Activated CD4-positive, alpha-beta T cell treated with anti-CD3 and anti-CD28 coated beads, Interleukin-2, amount 10 ng/mL, durations not matched to agents 7 days and 5 days (primary cell): Measurements from ENCODE around the gene GNGT1. TPM values are rescaled to one million over a fixed set of nuclear protein-coding genes. Genes with fewer than 3 reads are reported as not detected.
"Not testable (repeated sequence)": the region's sequence is repeated elsewhere in the genome, so short reads cannot be mapped to it uniquely, and the experiment has no call there.

Source experiments
- CTCF ChIA-PET: fragments of 350-600 bp; sonication (Branson Sonifier 250); formaldehyde crosslinking; loops from one replicate; lab custom pipeline; 2021; ENCODE audit warnings: antibody characterized with exemption; lab: Charles Lee
- POLR2A ChIA-PET: fragments of 350-600 bp; sonication (Branson Sonifier 250); formaldehyde crosslinking; loops from one replicate; lab custom pipeline; 2021; ENCODE audit warnings: antibody characterized with exemption; lab: Charles Lee
- DNase-seq: peaks from one replicate; pipeline ENCODE4 v3.0.0-alpha.2; 2020
- H3K27ac Mint-ChIP-seq: one replicate; pipeline ENCODE4 v1.8.0; 2021; ENCODE audit warnings: mild to moderate bottlenecking, moderate library complexity, mixed read lengths
- H3K27me3 Mint-ChIP-seq: one replicate; pipeline ENCODE4 v1.8.0; 2021; ENCODE audit warnings: mixed read lengths
- H3K36me3 Mint-ChIP-seq: one replicate; pipeline ENCODE4 v1.8.0; 2021; ENCODE audit warnings: low read depth, mixed read lengths
- H3K4me1 Mint-ChIP-seq: one replicate; pipeline ENCODE4 v1.8.0; 2021; ENCODE audit warnings: mixed read lengths
- H3K4me3 Mint-ChIP-seq: one replicate; pipeline ENCODE4 v1.8.0; 2021; ENCODE audit warnings: mild to moderate bottlenecking, moderate library complexity, mixed read lengths
- H3K9me3 Mint-ChIP-seq: one replicate; pipeline ENCODE4 v1.8.0; 2021; ENCODE audit warnings: mixed read lengths
- total RNA-seq, 2 experiments: library from RNA; stranded (reverse); gene quantifications; one replicate each; pipeline ENCODE4 v1.2.3, GENCODE V29; 2021

The GNGT1 gene
- total RNA-seq, 2 experiments from 2014 or later = not detected

- CTCF ChIA-PET = interaction anchor here (0.6 kb wide), 1 partner anchor 232 kb away, joined by 3 read pairs; no protein-coding TSS in a partner anchor
- POLR2A ChIA-PET = no interaction called here
- H3K9me3 Mint-ChIP-seq = no peaks in the 10 kb centered on the region
- H3K4me3 Mint-ChIP-seq = no peak overlapping the region
- peaks cover 10% of the 10 kb centered on the region for H3K4me1 Mint-ChIP-seq
- H3K36me3 Mint-ChIP-seq = no peaks in the 10 kb centered on the region
- H3K27me3 Mint-ChIP-seq = peaks cover 55% of the 10 kb centered on the region
- no peak overlapping the region for H3K27ac Mint-ChIP-seq
- no peak for DNase-seq
Observed at GRCh38 chr7:93889261-93889660, 17.1 kb upstream of the GNGT1 start.

GRCh38 chr7:93890041-93890463 lies 16.3 kb upstream of the GNGT1 start:
- Mint-ChIP-seq H3K27me3 (peaks cover 56% of the 10 kb centered on the region), H3K4me3 (peak overlapping the region; percentile 42), H3K4me1 (peaks cover 10% of the 10 kb centered on the region), H3K36me3 (no peaks in the 10 kb centered on the region), H3K9me3 (no peaks in the 10 kb centered on the region), H3K27ac (no peak overlapping the region)
- DNase-seq = no peak
- ChIA-PET CTCF (interaction anchor here (1.0 kb wide), 1 partner anchor 11 kb away, joined by 3 read pairs; no protein-coding TSS in a partner anchor), POLR2A (no interaction called here)

DNA sequence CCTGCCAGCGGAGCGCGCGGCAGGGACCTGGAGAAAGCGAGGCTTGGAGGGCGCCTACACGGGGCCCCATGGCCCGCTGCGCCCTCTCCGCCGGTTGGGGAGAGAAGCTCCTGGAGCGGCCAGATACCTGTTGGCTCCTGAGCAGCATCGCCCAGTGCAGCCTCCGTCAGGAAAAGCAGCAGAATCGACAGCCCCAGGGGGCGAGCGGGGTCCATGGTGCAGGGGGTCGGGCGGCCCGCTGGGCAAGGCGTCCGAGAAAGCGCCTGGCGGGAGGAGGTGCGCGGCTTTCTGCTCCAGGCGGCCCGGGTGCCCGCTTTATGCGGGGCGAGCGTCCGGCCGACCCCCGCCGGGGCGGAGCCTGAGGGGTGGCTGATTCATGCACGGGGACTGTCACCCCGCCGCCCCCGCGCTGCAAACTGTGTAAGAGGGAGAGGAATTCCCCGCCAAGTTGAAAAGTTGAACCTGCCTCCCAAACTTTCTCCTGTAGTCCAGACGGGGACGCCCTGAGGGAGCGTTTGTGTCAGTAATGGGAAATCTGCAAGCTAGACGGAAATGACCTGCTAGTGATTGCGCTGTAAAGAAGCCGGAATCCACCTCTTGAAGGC lies 15.8 kb upstream of the GNGT1 start, which contains the start of gene TFPI2:
Gene TFPI2 (minus strand): TSS at position 290 of the 605 bp plus-strand sequence. CDS start 75 bp downstream, at position 215.
- Mint-ChIP-seq H3K27ac (no peak within 1 kb of the TSS), H3K4me1 (peaks cover 10% of the 10 kb centered on the region), H3K9me3 (no peaks in the 10 kb centered on the region), H3K27me3 (peaks cover 54% of the 10 kb centered on the region), H3K4me3 (peak within 1 kb of the TSS; percentile 42), H3K36me3 (no peaks in the 10 kb centered on the region)
- ChIA-PET CTCF (interaction anchor here (0.6 to 1.0 kb wide), 2 partner anchors 10 to 109 kb away, joined by 3 read pairs; no protein-coding TSS in a partner anchor), POLR2A (no interaction called here)
- no peak for DNase-seq

DNA sequence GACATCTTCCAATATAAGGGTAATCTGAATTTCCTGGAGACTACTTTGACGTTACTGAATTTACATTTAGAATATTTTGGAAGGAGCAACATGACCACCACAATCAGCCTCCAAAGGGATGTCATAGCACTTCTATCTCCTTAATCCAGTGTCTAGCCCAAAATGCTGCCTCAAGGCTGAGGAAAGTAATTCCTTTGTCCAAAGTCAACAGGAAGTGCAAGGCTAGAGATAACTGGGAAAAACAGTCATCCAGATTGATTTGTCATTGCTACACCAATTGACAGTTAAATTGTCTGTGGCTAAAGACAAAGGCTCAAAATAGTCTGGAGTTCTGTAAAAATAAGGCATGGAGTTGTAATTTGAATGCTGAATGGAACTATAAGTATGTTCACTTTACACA lies 11.9 kb upstream of the GNGT1 start:
- ChIA-PET POLR2A (no interaction called here), CTCF (no interaction called here)
- Mint-ChIP-seq H3K9me3 (no peaks in the 10 kb centered on the region), H3K4me3 (no peak overlapping the region), H3K27me3 (peaks cover 38% of the 10 kb centered on the region), H3K27ac (no peak overlapping the region), H3K36me3 (no peaks in the 10 kb centered on the region), H3K4me1 (peaks cover 10% of the 10 kb centered on the region)
- DNase-seq = no peak

- ChIA-PET POLR2A (no interaction called here), CTCF (no interaction called here)
- H3K27ac Mint-ChIP-seq = no peak overlapping the region
- H3K36me3 Mint-ChIP-seq = no peaks in the 10 kb centered on the region
- H3K9me3 Mint-ChIP-seq = no peaks in the 10 kb centered on the region
- no peak overlapping the region for H3K4me3 Mint-ChIP-seq
- H3K4me1 Mint-ChIP-seq = peaks cover 4% of the 10 kb centered on the region
- peaks cover 34% of the 10 kb centered on the region for H3K27me3 Mint-ChIP-seq
- no peak for DNase-seq
Observed at GRCh38 chr7:93894966-93895640, 11.3 kb upstream of the GNGT1 start.

DNA sequence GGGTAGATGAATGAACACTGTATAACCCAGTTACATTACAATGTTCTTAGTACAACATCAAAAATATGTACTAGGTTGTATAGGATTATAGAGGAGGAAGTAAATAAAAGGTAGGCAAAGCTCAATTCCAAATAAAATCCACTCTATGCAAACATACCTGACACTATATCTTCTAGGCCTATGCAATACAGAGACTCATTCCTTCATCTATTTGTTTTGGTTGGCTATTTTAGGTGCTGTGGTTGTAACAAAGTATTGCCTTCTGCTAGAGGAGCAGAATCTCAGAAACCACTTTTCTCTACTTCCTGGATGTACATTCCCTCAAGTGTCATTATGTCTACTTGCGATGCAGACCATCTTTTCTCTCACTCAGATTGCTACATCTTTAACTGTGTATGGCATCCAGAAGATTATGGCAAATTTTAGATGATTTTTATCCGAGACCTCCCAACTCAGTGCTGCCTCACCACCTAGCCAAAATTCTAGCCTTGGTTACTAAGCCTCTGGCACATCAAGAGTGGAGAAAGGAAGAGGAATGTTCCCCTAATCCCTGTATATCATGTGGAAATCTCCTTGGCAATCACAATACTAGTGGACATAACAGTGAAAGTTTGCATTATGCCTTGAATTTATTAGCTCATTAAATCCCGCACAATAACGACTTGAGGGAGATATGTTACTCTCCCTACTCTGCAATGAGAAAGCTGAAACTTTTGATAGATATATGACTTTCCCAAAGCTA lies 10.3 kb upstream of the GNGT1 start:
- no peak overlapping the region for H3K4me3 Mint-ChIP-seq
- no peaks in the 10 kb centered on the region for H3K36me3 Mint-ChIP-seq
- no peak overlapping the region for H3K27ac Mint-ChIP-seq
- ChIA-PET CTCF (no interaction called here), POLR2A (no interaction called here)
- no peaks in the 10 kb centered on the region for H3K9me3 Mint-ChIP-seq
- H3K4me1 Mint-ChIP-seq = no peaks in the 10 kb centered on the region
- DNase-seq = no peak
- peaks cover 28% of the 10 kb centered on the region for H3K27me3 Mint-ChIP-seq

GRCh38 chr7:93897680-93898079 lies 8.7 kb upstream of the GNGT1 start:
- H3K9me3 Mint-ChIP-seq = no peaks in the 10 kb centered on the region
- no peak overlapping the region for H3K27ac Mint-ChIP-seq
- no peak overlapping the region for H3K4me3 Mint-ChIP-seq
- H3K4me1 Mint-ChIP-seq = no peaks in the 10 kb centered on the region
- no peaks in the 10 kb centered on the region for H3K36me3 Mint-ChIP-seq
- H3K27me3 Mint-ChIP-seq = peaks cover 14% of the 10 kb centered on the region
- ChIA-PET CTCF (interaction anchor here (0.6 to 1.3 kb wide), 2 partner anchors 24 to 46 kb away, joined by 3 to 5 read pairs; partner anchors contain the start of gene GNG11), POLR2A (no interaction called here)
- no peak for DNase-seq

GRCh38 chr7:93902777-93903423 lies 3.5 kb upstream of the GNGT1 start:
- H3K36me3 Mint-ChIP-seq = no peaks in the 10 kb centered on the region
- POLR2A ChIA-PET = no interaction called here
- no peak overlapping the region for H3K27ac Mint-ChIP-seq
- CTCF ChIA-PET = no interaction called here
- H3K4me1 Mint-ChIP-seq = no peaks in the 10 kb centered on the region
- no peaks in the 10 kb centered on the region for H3K9me3 Mint-ChIP-seq
- no peak overlapping the region for H3K4me3 Mint-ChIP-seq
- DNase-seq = peak; percentile 8
- peaks cover 5% of the 10 kb centered on the region for H3K27me3 Mint-ChIP-seq

- ChIA-PET POLR2A (no interaction called here), CTCF (interaction anchor here (0.6 to 1.0 kb wide), 2 partner anchors 177 to 523 kb away, joined by 3 to 4 read pairs; no protein-coding TSS in a partner anchor)
- DNase-seq = no peak
- Mint-ChIP-seq H3K9me3 (no peaks in the 10 kb centered on the region), H3K4me3 (no peak overlapping the region), H3K27ac (no peak overlapping the region), H3K4me1 (no peaks in the 10 kb centered on the region), H3K27me3 (peaks cover 7% of the 10 kb centered on the region), H3K36me3 (no peaks in the 10 kb centered on the region)
Observed at GRCh38 chr7:93910076-93910994, 4.0 kb downstream of the GNGT1 start.

DNA sequence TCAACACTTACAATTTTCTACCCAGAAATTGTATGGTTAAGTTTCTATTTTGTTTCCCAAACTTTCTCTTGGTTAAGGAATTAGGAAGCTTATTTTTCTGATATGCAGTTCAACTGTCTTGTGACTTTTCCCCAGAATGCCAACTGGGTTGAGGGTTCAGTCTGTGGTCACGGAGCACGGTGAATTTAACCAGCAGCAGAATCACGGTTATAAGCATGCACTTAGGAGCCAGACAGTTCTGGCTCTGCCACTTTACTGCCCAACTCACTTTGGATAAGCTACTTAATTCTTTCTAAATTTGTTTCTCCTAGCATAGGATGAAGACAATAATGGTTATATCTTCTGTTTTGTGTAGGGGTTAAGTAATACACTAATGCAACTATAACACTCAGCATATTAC lies 4.9 kb downstream of the GNGT1 start:
- H3K36me3 Mint-ChIP-seq, H3K27me3 Mint-ChIP-seq, CTCF ChIA-PET, H3K9me3 Mint-ChIP-seq, DNase-seq, POLR2A ChIA-PET, H3K4me3 Mint-ChIP-seq, H3K27ac Mint-ChIP-seq, H3K4me1 Mint-ChIP-seq: not testable (repeated sequence)

- H3K4me1 Mint-ChIP-seq, H3K36me3 Mint-ChIP-seq, H3K27me3 Mint-ChIP-seq, H3K9me3 Mint-ChIP-seq, CTCF ChIA-PET, H3K27ac Mint-ChIP-seq, H3K4me3 Mint-ChIP-seq, DNase-seq, POLR2A ChIA-PET: not testable (repeated sequence)
Observed at GRCh38 chr7:93911661-93912060, 5.3 kb downstream of the GNGT1 start.

GRCh38 chr7:93913197-93913596 lies 6.8 kb downstream of the GNGT1 start:
- Mint-ChIP-seq H3K4me3 (no peak overlapping the region), H3K27me3 (peaks cover 12% of the 10 kb centered on the region), H3K27ac (no peak overlapping the region), H3K36me3 (no peaks in the 10 kb centered on the region), H3K9me3 (no peaks in the 10 kb centered on the region), H3K4me1 (no peaks in the 10 kb centered on the region)
- CTCF ChIA-PET = no interaction called here
- DNase-seq = no peak
- POLR2A ChIA-PET = no interaction called here
